ENCODE results near the gene KRT73. TPM values are rescaled to one million over a fixed set of nuclear protein-coding genes. Genes with fewer than 3 reads are reported as not detected.
A peak's percentile ranks its signal among the peaks of the same experiment; 100 is the strongest.

KRT73 gene
- total RNA-seq, 1 experiment from 2014 or later = not detected

DNA sequence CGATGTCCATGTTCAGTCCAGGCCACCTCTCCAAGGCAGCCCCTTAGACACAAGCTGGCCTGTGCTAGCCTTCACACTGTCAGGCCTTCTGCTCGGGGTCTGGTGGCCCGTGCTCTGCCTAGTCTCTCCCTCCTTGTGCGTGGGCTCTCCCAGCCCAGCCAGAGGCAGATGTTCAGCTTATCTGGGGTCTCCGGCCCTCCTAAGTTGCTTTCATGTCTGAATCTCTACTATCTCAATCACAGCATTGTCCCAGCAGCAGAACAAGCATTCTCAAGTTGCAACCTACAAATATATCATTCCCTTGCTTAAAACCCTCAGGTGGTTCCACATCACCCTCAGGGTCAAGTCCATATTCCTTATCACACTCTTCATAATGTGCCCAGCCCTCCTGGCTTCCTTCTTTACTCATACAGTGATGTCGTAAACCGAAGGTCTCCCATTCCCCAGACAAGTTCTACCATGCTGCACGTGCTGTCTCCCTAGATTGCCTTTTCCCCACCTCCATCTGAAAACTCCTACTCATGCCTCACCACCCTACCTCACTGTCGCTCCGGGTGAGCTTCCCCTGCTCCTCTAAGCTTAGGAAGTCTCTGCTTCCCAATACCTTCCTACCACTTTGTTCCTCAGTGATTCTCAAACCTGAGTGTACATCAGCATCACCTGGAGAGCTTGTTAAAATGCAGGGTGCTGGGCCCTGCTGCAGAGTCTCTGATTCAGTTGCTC, 1.5 kb downstream of the KRT73 start:
- Histone ChIP-seq H2BK120ac (ENCODE audit: low read depth, low read length, poor library complexity, severe bottlenecking) (no peak overlapping the region), H3K4ac (ENCODE audit: low read depth, low read length) (no peak overlapping the region), H2BK12ac (ENCODE audit: insufficient read length, low read depth, low read length) (no peak overlapping the region), H2BK20ac (ENCODE audit: low read depth, low read length, poor library complexity, severe bottlenecking) (no peak overlapping the region), H3K9me3 (ENCODE audit: control insufficient read depth, low read depth, low read length) (no peaks in the 10 kb centered on the region), H3K23ac (ENCODE audit: insufficient read length, low read depth, low read length) (no peak overlapping the region), H3K9ac (ENCODE audit: extremely low read depth, insufficient read length, low read length) (no peak overlapping the region), H3K23me2 (ENCODE audit: insufficient read length, low read depth, low read length, poor library complexity, severe bottlenecking) (no peaks in the 10 kb centered on the region), H3K4me1 (ENCODE audit: insufficient read depth, low read length) (no peaks in the 10 kb centered on the region), H3K14ac (ENCODE audit: insufficient read depth, low read length) (no peak overlapping the region; the same call in 1 of the 2 replicates), H3K79me2 (ENCODE audit: insufficient read depth, low read length) (no peaks in the 10 kb centered on the region), H3K27ac (ENCODE audit: insufficient read length, low read depth, low read length) (no peak overlapping the region), H2BK5ac (ENCODE audit: insufficient read length, low read length) (no peak overlapping the region), H3K27me3 (ENCODE audit: insufficient read depth, low read length) (no peaks in the 10 kb centered on the region), H2AFZ (ENCODE audit: low read length) (no peak overlapping the region), H3K4me2 (ENCODE audit: insufficient read depth, insufficient read length, low read length) (no peak overlapping the region), H3T11ph (ENCODE audit: low read length) (no peak overlapping the region), H4K20me1 (ENCODE audit: control insufficient read depth, insufficient read depth, insufficient read length) (no peaks in the 10 kb centered on the region), H3K79me1 (ENCODE audit: insufficient read depth, low read depth, low read length, poor library complexity, severe bottlenecking) (no peaks in the 10 kb centered on the region), H4K5ac (ENCODE audit: insufficient read length, low read depth, low read length) (no peak overlapping the region), H2BK15ac (ENCODE audit: low read depth, low read length) (no peak overlapping the region), H3K18ac (ENCODE audit: insufficient read length, low read depth, low read length) (no peak overlapping the region), H4K91ac (ENCODE audit: insufficient read length, low read depth, low read length) (no peak overlapping the region), H3K56ac (ENCODE audit: insufficient read length, low read depth, low read length) (no peak overlapping the region), H2AK5ac (ENCODE audit: insufficient read length, low read length) (no peak overlapping the region), H4K8ac (replicated peaks; ENCODE audit: insufficient read length, low read depth, low read length) (no peak overlapping the region)
- Mint-ChIP-seq H3K4me1 (peaks cover 5 to 6% of the 10 kb centered on the region in 2 experiments; a peak in 3 of 4 replicates), H3K36me3 (ENCODE audit: insufficient read depth in 1 of 3, low read depth in 3 of 3) (no peaks in the 10 kb centered on the region), H3K27ac (0 out of 7 replicates have a peak overlapping the region, but pooled peaks of 1 of the 3 experiments have one; percentile 9), H3K27me3 (ENCODE audit: low read depth) (peaks cover 19% of the 10 kb centered on the region), H3K9me3 (no peaks in the 10 kb centered on the region), H3K4me3 (no peak overlapping the region)
- TF ChIP-seq, protein P1, sequence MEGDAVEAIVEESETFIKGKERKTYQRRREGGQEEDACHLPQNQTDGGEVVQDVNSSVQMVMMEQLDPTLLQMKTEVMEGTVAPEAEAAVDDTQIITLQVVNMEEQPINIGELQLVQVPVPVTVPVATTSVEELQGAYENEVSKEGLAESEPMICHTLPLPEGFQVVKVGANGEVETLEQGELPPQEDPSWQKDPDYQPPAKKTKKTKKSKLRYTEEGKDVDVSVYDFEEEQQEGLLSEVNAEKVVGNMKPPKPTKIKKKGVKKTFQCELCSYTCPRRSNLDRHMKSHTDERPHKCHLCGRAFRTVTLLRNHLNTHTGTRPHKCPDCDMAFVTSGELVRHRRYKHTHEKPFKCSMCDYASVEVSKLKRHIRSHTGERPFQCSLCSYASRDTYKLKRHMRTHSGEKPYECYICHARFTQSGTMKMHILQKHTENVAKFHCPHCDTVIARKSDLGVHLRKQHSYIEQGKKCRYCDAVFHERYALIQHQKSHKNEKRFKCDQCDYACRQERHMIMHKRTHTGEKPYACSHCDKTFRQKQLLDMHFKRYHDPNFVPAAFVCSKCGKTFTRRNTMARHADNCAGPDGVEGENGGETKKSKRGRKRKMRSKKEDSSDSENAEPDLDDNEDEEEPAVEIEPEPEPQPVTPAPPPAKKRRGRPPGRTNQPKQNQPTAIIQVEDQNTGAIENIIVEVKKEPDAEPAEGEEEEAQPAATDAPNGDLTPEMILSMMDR (conservative IDR thresholded peaks at IDR 0.05) = no peak
- no CpG with 5 or more reads among the region's 10 CpGs for WGBS (ENCODE audit: extremely low coverage, insufficient read length, low lambda C conversion rate)
- no peak for DNase-seq
